ENCODE results near the gene ELMO1.

The ELMO1 gene

GRCh38 chr7:36860681-36861080 lies 588.0 kb downstream of the ELMO1 start:
- DNase-seq = no peak

GRCh38 chr7:36855330-36855729 lies 593.3 kb downstream of the ELMO1 start:
- DNase-seq = no peak

GRCh38 chr7:36854652-36855051 lies 594.0 kb downstream of the ELMO1 start:
- no peak for DNase-seq

DNA sequence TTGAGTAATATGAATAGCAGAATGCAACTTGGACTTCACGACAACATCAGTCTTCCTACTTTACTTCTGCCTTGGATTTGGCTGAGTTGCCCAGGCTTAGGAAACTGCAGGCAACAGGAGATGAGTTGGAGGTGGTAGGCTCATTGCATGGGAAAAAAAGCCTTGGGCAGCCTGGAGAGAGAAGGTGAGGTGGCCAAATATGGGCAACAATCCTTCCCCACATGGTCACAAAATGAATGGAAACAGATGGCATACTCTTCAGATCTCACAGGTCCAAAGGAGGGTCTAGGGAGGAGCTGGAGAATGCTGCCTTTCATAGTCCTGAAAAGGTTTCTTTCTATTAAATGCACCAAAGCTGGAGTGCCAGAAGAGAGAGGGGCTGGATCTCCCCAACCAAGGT lies 595.7 kb downstream of the ELMO1 start:
- no peak for DNase-seq

DNA sequence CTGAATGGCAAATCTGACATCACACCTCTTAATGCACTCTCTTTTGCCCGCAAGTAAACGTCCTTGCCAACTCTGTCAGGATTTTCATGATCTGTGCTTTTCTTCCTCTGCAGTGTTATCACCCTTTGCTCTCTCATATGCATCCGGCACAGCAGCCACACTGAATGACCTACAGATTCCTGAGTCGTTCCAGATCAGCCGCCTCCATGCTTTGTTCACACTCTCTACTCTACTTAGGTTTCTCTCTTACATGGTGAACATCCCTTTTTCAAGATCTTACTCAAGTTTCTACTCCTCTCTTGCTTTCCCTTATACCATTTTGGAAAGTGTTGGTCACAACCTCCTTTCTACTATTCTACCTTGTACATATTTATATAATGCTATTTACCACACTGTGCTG lies 596.6 kb downstream of the ELMO1 start:
- DNase-seq = no peak

DNA sequence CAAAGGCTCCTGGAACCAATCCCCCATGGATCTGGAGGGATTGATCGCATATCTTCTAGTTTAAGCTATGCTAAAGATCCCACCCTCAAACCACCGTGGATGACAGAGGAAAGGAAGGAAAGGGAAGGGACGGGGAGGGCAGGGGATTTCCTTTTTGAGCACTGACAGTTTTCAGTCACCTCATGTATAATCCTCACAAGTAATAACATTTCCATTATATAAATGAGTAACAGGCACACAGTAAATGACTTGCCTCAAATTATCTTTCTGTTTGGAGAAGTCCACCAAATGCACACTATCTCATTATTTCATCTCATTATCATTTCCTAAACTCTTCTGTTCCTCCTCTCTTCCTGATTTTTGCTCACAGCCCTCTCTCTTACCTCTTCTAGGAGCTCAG lies 597.3 kb downstream of the ELMO1 start:
- no peak for DNase-seq

DNA sequence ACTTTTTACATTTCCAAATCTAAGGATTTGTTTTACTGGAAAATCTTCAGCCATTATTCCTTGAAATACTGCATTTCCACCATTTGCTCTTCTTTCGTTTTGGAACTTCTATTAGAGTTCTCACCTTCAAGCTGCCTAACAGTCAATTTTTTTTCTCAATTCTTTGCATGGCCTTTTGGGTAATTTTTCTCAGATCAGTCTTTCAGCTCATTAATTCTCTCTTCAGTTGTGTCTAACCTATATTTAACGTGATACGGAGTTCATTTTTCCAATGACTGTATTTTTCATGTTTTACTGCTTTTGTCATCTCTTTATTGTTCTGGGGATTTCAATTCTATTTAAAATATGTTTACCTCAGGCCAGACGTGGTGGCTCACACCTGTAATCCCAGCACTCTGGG lies 600.7 kb downstream of the ELMO1 start:
- no peak for DNase-seq

DNA sequence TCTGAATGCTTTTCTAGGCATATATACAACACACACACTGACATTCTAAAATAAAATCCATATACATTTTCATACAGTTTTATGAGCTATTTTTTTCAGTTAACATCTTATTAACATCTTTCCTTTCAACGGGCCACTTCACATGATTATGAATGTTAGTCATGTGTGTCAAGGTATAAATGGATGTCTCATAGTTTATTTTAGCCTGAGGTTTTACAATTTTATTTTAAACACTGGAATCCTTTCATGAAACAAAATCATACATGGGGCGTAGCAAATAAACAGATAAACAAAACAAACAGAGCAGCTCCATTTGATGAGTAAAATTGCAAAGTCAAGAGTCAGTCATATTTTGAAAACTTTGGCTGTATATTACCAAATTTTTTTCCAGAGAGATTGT lies 604.3 kb downstream of the ELMO1 start:
- DNase-seq = no peak

GRCh38 chr7:36840904-36841303 lies 607.8 kb downstream of the ELMO1 start:
- DNase-seq = no peak

DNA sequence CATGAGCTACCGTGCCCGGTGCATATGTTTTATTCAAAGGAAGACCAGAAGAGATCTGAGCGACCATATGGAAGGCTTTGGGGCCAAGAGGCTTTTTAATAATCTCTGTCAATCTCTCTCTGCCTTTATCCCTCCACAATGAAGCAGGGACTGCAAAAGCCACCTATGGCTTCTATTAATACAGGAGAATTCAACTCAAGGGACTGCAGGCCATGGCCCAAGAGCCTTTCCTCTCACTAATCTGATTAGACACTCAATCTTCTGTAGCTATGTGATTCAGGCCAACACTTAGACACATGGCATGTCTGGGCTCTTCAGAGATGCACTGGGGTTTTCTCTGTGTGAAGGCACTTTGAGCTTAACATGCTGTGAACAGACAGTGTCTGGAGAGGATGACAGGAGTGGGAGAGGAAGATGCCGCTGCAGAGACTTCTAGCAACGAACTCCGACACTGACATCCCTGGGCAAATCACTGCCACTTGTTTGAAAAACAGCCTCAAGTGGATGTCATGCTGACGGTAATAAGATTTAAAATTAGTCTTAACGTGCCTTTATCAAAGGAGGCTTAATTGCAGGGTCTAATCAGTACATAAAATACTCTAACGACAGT lies 609.9 kb downstream of the ELMO1 start:
- DNase-seq = no peak

GRCh38 chr7:36831049-36831448 lies 617.6 kb downstream of the ELMO1 start:
- no peak for DNase-seq

DNA sequence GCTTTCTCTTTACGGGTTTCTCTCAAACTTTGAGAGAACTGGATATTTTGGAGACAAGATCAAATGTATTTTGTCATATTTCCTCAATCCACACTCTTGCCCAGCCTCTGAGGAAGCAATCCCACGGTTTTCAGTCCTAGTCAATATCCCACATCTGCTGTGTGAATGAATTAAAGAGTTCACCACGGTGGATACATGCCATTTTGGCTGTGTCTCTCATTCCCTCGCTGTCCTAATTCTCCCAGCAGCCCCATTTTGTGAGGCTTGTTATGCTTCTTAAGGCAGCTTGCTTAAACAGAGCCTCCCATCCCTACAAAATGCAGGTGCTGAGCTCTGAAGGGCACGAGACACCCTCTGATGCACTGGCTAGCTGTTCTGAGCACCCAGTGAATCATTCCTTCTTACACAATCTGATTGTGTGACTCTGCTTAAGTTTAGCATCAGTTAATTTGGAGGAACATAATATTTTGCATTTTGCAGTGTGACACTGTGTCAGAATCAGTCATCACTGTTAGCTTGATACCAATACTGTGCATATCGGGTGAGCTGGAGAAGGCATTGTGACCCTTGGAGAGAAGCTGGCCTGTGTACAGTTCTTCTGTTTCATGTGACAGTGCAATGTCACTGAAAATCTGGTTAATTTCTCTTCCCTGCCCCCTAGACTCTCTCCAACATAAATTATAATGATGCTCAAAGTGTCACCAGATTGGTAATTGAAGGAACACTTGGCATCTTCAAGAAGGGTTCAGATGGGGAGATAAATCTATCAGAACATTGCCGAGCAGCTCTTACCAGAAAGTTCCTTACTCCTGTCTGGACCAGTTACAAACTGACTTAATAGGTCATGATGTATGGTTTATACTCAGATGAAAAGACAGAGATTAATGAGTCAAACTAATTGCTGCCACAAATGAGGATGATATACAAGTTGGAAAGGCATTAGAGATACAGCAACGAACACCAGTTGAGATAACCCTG lies 620.6 kb downstream of the ELMO1 start:
- DNase-seq = no peak

DNA sequence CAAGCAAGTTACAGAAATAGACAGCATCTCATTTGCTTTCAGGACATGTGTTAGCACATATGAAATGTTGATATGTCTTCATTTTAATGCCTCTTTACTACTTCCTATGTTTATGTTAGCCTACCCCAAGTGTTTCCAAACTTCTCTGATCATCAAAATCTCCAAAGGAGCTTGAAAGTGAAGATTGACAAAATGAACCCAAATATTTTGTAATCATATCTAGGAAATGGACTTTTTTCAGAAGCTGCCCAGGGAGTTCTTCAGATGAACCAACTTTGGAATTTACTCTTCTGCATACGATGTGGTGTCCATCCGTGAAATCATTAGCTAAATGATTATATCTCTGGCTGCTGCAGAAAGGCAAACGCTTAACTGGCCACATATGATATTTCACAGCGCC lies 623.2 kb downstream of the ELMO1 start:
- DNase-seq = no peak

DNA sequence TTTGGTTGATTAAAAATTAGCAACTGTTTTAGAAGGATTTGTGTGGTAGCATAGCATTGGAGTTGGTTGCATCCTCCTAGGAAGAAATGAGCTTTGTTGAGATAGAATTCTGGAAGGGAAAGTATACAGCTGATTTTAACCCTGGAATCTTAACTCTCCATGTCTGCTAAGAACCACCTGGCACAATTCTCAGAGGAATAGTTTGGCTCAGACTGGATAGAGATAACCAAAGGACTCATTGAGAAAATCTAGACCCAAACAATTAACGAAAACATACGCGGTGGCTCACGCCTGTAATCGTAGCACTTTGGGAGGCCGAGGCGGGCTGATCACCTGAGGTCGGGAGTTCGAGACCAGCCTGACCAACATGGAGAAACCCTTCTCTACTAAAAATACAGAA lies 625.3 kb downstream of the ELMO1 start:
- no peak for DNase-seq

DNA sequence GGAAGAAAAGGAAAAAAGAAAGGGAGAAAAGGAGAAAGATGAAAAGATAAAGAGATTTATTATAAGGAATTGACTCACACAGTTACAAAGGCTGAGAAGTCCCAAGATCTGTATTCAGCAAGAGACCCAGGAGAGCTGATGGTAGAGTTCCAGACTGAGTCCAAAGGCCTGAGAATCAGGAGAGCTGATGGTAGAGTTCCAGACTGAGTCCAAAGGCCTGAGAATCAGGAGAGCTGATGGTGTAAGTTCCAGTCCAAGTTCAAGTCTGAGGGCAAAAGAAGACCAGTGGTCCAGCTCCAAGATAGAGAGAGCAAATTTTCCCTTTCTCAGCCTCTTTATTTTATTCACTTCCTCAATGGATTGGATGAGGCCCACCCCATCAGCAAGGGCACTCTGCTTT lies 627.0 kb downstream of the ELMO1 start:
- no peak for DNase-seq

DNA sequence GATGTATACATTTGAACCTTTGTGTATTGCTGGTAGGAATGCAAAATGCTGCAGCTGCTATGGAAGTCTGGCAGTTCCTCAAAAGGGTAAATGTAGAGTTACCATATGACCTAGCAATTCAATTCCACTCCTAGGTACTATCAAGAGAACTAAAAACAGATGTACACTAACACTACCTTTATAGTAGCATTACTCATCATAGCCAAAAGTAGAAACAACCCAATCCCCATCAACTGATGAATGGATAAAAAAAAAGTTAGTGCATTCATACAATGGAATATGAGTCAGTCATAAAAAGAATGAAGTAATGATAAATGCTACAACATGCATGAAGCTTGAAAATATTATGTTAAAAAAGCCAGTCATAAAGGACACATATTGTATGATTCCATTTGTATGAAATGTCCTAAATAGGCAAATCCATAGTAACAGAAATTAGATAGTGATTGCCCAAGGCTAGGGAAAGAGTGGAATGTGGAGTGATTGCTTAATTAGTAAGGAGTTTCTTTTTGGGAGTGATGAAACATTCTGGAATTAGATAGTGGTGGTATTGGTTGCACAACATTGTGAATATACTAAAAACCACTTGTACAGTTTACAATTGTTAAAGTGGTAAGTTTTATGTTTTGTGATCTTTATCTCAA lies 628.0 kb downstream of the ELMO1 start:
- DNase-seq = no peak

DNA sequence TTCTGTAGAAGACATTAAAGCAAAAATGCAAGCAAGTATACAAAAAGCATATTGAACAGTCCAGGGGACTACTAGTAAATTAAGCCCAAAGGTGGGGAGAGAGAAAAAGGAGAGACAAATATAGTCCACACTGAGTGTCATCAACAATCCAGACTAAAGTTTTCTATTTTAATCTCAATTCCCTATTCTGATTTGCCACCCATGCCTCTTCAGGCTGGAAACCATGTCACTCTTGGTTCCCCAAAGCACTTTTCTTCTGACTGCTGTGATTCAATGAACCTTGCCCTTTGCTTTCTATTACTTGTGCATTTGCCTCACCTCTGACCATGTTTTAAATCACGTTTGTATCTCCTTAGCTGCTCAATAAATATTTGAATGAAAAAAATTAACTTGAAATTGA lies 629.0 kb downstream of the ELMO1 start:
- DNase-seq = no peak

- DNase-seq = no peak
These were observed 634.4 kb downstream of the ELMO1 start for GRCh38 chr7:36814311-36814710.

DNA sequence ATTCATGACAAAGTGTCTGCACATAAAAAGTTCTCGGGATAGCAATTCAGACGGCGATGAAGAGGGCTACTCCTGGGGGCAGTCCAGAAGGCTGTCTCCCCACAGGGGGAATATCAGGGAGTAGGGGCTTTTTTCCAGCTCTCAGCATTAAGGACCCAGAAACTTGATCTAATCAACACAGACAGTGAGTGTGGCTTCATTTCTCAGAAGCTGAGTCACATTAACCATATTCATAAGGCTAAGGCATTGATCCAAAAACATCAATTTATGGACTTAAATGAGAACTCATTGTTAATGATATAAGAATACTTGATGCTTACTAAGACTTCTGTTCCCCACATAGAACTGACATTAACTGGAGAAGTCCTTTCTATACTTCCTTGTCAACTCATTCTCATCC lies 636.9 kb downstream of the ELMO1 start:
- DNase-seq = no peak

- no peak for DNase-seq
These were observed 638.2 kb downstream of the ELMO1 start for GRCh38 chr7:36810489-36810888.

DNA sequence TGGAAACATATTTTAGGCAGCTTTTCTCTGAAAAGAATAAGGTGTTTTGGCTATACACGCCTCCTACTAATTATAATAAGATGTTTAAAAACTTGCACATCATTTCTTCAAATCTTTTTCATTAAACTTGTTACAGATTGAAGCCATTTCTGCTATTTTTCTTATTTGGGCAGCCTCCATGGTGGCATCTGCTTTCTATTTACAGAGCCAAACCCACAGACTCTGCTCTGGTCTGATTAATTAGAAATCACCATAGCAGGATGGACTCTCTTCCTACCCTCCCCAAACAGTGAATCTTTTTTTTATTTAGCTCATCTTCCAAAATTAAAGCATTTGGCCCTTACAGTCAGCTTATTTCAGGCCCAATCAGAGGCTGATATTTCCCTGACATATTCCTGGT lies 638.6 kb downstream of the ELMO1 start:
- DNase-seq = no peak

DNA sequence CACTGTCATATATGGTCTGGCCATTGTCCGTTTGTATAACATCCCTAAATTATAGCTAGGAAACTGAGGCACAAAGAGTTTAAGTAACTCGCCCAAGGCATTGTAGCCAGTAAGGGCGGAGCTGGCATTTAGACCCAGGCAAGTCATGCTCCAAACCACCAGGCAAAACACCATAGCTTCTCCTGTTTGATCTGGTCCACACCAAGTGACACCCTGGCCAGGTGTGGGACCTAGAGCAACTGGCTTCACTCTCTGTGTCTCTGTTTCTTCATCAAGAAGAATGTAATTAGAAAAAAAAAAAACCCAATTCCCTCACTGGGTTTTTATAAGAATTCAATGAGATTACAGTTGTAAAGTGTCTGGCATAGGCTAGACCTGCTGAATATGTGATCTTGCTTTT lies 639.2 kb downstream of the ELMO1 start:
- no peak for DNase-seq

GRCh38 chr7:36809086-36809485 lies 639.6 kb downstream of the ELMO1 start:
- DNase-seq = no peak

DNA sequence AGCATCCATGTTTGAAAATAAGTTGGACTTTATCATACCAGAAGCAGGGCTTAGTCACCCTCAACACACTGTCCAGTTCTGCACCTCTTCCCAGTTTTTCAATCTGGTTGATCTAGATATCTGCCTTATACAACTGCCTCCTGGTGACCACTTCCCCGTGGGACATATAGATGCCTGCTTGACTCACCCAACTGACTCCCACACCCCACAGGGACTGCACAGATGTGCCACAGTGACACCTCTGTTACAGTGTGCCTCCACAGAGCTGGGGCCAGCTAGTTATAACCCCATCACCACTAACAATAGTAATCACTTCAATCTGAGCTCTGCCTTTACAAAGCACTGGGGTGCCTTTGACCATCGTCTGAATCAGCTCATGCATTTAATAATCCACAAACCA lies 641.8 kb downstream of the ELMO1 start:
- DNase-seq = no peak
